HTERT RPE-1 (cell line): ENCODE measurements around the gene STARD9.

Source experiments
- in situ Hi-C: fragments of 300-500 bp; cut with MboI; formaldehyde crosslinking; loops from 4 replicates; pipeline ENCODE4 v1.14.3; 2020; ENCODE audit warnings: low sequenced_read_pairs

STARD9 gene

GRCh38 chr15:42692536-42692935 lies 117.1 kb downstream of the STARD9 start:
- in situ Hi-C loops = no loop called here

GRCh38 chr15:42692997-42693396 lies 117.6 kb downstream of the STARD9 start:
- in situ Hi-C loops = no loop called here

GRCh38 chr15:42693496-42693895 lies 118.1 kb downstream of the STARD9 start:
- in situ Hi-C loops = no loop called here

DNA sequence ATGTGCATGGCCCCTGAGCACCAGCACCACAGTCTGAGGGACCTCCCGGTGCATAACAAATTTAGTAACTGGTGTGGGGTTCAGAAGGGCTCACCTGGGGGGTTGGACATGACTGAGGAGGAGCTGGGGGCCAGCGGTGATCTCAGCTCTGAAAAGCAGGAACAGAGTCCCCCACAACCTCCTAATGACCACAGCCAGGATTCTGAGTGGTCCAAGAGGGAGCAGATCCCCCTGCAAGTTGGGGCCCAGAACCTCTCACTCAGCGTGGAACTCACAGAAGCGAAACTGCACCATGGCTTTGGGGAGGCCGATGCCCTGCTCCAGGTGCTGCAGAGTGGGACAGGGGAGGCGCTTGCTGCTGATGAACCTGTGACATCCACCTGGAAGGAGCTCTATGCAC lies 118.5 kb downstream of the STARD9 start:
- in situ Hi-C loops = no loop called here

GRCh38 chr15:42694398-42694797 lies 119.0 kb downstream of the STARD9 start:
- in situ Hi-C loops = no loop called here

DNA sequence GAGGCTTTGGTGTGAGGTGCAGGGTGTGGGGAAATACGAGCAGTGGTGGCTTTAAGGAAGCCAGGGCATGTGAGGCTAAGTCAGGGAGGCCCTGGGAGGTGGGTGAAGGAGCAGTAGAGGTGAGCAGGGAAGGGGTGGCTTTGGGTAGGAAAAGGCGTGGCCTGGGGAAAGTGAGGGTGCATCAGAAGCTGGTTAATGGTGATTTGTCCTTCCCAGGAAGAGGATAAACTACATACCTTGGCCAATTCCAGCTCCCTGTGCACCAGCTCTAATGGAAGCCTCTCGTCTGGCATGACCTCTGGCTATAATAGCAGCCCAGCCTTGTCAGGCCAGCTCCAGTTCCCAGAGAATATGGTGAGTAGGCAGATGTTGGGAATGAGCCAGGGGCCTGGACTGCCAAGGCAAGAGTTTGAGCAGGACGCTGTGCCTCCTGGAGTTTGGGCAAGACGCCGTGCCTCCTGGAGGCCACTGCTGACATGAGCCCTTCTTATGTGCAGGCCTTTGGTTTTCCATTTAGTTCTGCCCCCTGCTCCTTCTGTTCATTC lies 120.2 kb downstream of the STARD9 start:
- in situ Hi-C loops = no loop called here

- in situ Hi-C loops = no loop called here
These were observed 121.2 kb downstream of the STARD9 start for GRCh38 chr15:42696626-42697025.

GRCh38 chr15:42704492-42704926 lies 129.1 kb downstream of the STARD9 start:
- in situ Hi-C loops = no loop called here

- in situ Hi-C loops = no loop called here
These were observed 129.9 kb downstream of the STARD9 start for GRCh38 chr15:42705336-42705735.

- in situ Hi-C loops = no loop called here
These were observed 131.7 kb downstream of the STARD9 start for GRCh38 chr15:42707068-42707467.

DNA sequence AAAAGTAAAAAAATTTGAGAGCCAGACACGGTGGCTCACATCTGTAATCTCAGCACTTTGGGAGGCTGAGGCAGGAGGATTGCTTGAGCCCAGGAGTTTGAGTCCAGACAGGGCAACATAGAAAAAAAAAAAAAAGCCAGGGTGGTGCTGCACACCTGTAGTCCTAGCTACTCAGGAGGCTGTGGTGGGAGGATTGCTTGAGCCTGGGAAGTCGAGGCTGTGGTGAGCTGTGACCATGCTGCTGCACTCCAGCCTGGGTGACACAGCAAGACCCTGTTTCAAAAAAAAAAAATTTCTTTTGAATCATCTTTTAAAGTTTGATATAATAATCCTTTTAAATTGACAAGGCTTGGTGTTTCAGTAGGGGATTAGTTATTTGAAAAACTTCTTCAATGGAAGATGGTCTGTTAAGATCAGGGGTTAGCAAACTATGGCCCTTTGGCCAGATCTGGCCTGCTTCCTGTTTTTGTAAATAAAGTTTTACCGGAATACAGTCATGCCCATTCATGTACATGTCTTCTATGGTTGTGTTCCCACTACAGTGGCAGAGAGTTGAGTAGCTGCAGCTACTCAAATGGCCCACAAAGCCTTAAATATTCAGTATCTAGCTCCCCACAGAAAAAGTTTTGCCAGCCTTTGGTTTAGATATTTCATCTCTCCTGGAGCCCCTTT lies 132.6 kb downstream of the STARD9 start:
- in situ Hi-C loops = no loop called here

- in situ Hi-C loops = no loop called here
These were observed 135.3 kb downstream of the STARD9 start for GRCh38 chr15:42710662-42711061.

DNA sequence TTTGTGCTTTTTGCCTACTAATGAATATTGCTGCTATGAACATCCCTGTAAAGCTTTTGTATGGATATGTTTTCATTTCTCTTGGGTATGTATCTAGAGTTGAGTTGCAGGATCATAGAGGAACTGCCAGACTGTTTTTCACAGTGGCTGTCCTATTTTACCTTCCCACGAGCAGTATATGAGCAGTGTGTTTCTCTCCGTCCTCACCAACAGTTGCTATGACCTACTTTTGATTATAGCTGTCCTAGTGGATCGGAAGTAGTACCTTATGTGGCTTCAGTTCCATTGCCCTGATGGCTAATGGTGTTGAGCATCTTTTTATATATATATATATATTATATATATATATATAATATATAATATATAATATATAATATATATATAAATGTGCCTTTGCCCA lies 136.3 kb downstream of the STARD9 start:
- in situ Hi-C loops = no loop called here

GRCh38 chr15:42712584-42712983 lies 137.2 kb downstream of the STARD9 start:
- in situ Hi-C loops = no loop called here

DNA sequence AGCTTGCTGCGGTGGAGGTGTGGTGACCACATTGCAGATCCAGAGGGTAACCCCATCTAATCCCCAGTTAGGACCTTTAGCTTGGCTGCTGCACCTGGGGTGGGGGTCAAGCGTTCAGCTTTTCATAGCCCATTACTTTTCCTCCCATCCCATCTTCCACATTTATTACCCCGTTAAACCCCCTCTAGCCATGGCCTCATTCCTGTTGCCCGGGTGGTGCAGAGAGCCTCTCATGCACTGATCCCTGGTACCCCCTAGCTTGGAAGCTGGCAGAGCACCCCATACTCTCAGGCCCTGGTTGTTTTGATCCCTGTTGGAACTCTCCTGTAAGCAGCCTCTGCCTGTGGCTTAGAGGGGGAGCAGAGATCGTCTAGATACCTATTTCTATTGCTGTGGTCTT lies 140.7 kb downstream of the STARD9 start:
- in situ Hi-C loops = no loop called here

- in situ Hi-C loops = no loop called here
These were observed 141.2 kb downstream of the STARD9 start for GRCh38 chr15:42716626-42717025.

GRCh38 chr15:42719043-42719442 lies 143.6 kb downstream of the STARD9 start:
- in situ Hi-C loops = no loop called here

GRCh38 chr15:42720071-42720470 lies 144.7 kb downstream of the STARD9 start:
- in situ Hi-C loops = no loop called here

- in situ Hi-C loops = no loop called here
These were observed 145.6 kb downstream of the STARD9 start for GRCh38 chr15:42721016-42721415.

DNA sequence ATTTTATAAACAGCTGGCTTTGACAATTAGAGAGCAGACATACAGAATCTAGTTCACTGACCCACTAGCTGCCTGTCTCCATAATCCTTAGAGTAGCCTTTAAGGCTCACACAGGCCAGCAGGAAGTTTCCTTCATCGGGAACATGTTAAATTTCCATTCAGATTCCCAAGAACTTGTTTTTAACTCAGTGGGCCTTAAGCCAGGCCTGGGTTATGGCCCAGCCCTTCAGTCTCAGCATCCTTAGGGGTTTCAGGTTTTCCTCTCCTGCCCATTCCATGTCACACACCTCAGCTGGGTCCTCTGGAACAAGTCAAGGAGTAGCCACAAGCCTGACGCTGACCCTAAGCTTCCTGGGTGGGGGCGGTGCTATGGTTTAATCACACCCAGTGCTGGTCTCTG lies 146.5 kb downstream of the STARD9 start:
- in situ Hi-C loops = no loop called here

DNA sequence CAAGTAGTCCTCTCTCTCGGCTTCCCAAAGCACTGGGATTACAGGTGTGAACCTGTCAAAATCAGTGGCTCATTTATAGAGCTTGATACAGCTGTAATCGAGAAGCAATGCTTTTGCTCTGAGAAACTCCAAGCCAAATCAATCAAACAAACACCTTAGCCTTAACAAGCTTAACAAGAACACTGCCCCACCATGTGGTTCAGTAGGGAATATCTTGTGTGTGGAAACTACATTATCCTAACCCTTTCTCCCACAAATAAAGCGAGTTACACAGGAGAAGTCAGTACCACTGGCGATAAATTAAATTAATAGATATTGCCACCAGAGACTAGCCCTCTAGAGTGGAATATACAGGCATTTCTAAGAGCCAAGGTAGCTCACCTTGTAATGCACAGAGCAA lies 147.7 kb downstream of the STARD9 start:
- in situ Hi-C loops = no loop called here

DNA sequence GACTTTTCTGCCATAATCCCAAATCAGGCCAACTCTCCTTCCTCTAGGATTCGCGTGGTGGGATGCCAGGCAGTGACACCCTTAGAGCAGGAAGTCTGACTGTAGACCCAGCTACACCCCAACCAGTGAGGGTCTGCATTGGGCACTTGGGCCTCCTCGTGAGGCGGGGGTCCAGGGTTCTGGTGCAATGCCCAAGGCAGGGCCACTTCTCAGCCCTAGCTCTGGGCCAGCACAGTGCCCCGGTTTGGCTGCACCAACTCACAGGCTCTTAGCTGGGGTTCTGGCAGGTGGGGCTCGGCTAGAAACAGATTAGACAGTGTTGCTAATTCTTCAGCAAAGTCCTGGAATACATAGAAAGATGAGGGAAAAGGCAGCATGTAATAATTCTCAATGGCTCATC lies 148.9 kb downstream of the STARD9 start:
- in situ Hi-C loops = no loop called here

- in situ Hi-C loops = no loop called here
These were observed 150.0 kb downstream of the STARD9 start for GRCh38 chr15:42725331-42725903.
